ENCODE results near the gene MDH1. TPM values are rescaled to one million over a fixed set of nuclear protein-coding genes. Genes with fewer than 3 reads are reported as not detected.
"Not testable (repeated sequence)": the region's sequence is repeated elsewhere in the genome, so short reads cannot be mapped to it uniquely, and the experiment has no call there.

Gene MDH1
- polyA plus RNA-seq, 1 experiment, result 296 TPM

- TF ChIP-seq, protein P1, sequence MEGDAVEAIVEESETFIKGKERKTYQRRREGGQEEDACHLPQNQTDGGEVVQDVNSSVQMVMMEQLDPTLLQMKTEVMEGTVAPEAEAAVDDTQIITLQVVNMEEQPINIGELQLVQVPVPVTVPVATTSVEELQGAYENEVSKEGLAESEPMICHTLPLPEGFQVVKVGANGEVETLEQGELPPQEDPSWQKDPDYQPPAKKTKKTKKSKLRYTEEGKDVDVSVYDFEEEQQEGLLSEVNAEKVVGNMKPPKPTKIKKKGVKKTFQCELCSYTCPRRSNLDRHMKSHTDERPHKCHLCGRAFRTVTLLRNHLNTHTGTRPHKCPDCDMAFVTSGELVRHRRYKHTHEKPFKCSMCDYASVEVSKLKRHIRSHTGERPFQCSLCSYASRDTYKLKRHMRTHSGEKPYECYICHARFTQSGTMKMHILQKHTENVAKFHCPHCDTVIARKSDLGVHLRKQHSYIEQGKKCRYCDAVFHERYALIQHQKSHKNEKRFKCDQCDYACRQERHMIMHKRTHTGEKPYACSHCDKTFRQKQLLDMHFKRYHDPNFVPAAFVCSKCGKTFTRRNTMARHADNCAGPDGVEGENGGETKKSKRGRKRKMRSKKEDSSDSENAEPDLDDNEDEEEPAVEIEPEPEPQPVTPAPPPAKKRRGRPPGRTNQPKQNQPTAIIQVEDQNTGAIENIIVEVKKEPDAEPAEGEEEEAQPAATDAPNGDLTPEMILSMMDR (IDR thresholded peaks at IDR 0.05; ENCODE audit: low read depth, low read length), result no peak
- no peak overlapping the region for H3K4me3 ChIP-seq (ENCODE audit: low read depth, low read length)
- CTCF ChIA-PET, result interaction anchor here (0.8 kb wide), 1 partner anchor 12 kb away, joined by 3 read pairs; no protein-coding TSS in a partner anchor
- H3K27me3 ChIP-seq (ENCODE audit: control insufficient read depth, insufficient read depth, low read length), result no peaks in the 10 kb centered on the region
- H3K9me3 ChIP-seq (ENCODE audit: control insufficient read depth, insufficient read depth, low read length), result no peaks in the 10 kb centered on the region
- H3K27ac ChIP-seq (ENCODE audit: low read depth, low read length), result no peak overlapping the region
- POLR2A ChIA-PET, result no interaction called here
- no peak for DNase-seq (ENCODE audit: low read depth, low spot score)
Observed at GRCh38 chr2:63596401-63596883, 7.7 kb downstream of the MDH1 start.

DNA sequence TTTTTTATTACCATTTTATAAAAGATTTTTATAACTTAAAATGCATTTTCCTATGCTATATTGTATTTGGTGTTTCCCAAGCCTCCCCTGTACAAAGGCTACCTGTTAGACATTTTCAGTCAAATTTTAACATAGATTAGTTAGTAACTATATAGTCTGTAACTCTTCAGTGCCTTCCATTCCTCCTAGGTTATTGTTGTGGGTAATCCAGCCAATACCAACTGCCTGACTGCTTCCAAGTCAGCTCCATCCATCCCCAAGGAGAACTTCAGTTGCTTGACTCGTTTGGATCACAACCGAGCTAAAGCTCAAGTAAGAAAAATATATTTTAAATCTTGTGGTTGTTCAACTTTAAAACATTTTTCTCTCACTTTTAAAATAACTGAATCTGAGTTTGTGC lies 10.2 kb downstream of the MDH1 start:
- ChIA-PET CTCF (no interaction called here), POLR2A (interaction anchor here (0.6 to 1.1 kb wide), 2 partner anchors 11 to 1371 kb away, joined by 3 read pairs; partner anchors contain the start of gene WDPCP)
- H3K27ac ChIP-seq (ENCODE audit: low read depth, low read length), result no peak overlapping the region
- no peaks in the 10 kb centered on the region for H3K27me3 ChIP-seq (ENCODE audit: control insufficient read depth, insufficient read depth, low read length)
- H3K4me3 ChIP-seq (ENCODE audit: low read depth, low read length), result no peak overlapping the region
- H3K9me3 ChIP-seq (ENCODE audit: control insufficient read depth, insufficient read depth, low read length), result no peaks in the 10 kb centered on the region
- DNase-seq (ENCODE audit: low read depth, low spot score), result no peak
- TF ChIP-seq, protein P1 (IDR thresholded peaks at IDR 0.05; ENCODE audit: low read depth, low read length), result no peak

DNA sequence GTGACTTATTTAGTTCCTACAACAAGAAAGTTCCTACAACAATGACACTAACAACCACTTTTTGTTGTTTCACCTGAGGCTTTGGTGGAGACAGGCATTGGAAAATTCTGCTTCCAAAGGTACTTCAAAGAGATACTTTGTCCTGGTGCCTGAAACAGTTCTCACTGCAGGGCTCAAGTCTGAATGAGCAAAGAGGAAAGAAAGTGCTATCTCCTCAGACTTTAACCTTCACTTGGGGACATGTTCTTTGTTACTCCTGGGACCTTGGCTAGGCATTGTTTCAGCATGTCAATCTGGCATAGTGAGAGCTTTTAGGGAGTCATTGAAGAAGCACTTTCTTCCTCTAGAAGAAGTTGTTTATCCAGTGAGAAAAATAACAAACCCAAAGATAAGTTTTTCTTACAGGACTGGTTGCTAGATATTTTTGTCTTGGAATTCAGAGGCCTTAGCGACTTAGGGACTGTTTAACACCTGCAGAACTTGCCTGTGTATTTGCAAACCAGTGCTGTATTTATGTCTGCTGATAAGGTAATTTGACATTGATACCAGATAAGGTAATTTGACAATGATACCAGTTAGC lies 12.2 kb downstream of the MDH1 start:
- ChIA-PET CTCF (no interaction called here), POLR2A (interaction anchor here (0.6 kb wide), 1 partner anchor 1144 kb away, joined by 6 read pairs; no protein-coding TSS in a partner anchor)
- TF ChIP-seq, protein P1 (IDR thresholded peaks at IDR 0.05; ENCODE audit: low read depth, low read length), result no peak
- no peak overlapping the region for H3K27ac ChIP-seq (ENCODE audit: low read depth, low read length)
- no peaks in the 10 kb centered on the region for H3K9me3 ChIP-seq (ENCODE audit: control insufficient read depth, insufficient read depth, low read length)
- H3K27me3 ChIP-seq (ENCODE audit: control insufficient read depth, insufficient read depth, low read length), result no peaks in the 10 kb centered on the region
- no peak for DNase-seq (ENCODE audit: low read depth, low spot score)
- no peak overlapping the region for H3K4me3 ChIP-seq (ENCODE audit: low read depth, low read length)

DNA sequence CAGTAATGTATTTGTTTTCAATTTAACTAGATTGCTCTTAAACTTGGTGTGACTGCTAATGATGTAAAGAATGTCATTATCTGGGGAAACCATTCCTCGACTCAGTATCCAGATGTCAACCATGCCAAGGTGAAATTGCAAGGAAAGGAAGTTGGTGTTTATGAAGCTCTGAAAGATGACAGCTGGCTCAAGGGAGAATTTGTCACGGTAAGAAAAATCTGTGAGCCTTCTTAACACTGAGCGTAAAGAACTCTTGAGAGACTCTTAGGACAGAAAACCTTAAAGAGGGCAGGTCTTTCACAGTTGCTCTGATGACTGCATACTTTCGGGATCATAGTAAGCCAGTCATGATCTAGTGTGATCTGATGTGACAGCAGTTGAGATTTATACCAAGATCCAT lies 15.9 kb downstream of the MDH1 start:
- Histone ChIP-seq H3K27me3 (ENCODE audit: control insufficient read depth, insufficient read depth, low read length) (no peaks in the 10 kb centered on the region), H3K4me3 (ENCODE audit: low read depth, low read length) (no peak overlapping the region), H3K9me3 (ENCODE audit: control insufficient read depth, insufficient read depth, low read length) (peaks cover 2% of the 10 kb centered on the region; the same call in 1 of the 2 replicates), H3K27ac (ENCODE audit: low read depth, low read length) (no peak overlapping the region)
- TF ChIP-seq, protein P1 (IDR thresholded peaks at IDR 0.05; ENCODE audit: low read depth, low read length), result no peak
- POLR2A ChIA-PET, result no interaction called here
- CTCF ChIA-PET, result no interaction called here
- DNase-seq (ENCODE audit: low read depth, low spot score), result no peak

DNA sequence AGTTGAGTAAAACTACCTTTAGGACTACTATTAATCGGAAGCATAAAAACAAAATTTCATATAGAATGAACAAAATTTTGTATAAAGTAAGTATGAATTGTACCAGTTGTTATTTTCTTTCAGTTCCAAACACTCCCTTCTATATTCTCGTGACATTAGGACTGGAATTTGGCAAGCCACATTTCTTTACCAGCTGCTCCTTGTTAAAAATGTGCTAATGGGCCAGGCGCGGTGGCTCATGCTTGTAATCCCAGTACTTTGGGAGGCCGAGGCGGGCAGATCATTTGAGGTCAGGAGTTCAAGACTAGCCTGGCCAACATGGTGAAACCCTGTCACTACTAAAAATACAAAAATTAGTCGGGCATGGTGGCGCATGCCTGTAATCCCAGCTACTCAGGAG lies 20.1 kb downstream of the MDH1 start:
- DNase-seq (ENCODE audit: low read depth, low spot score); CTCF ChIA-PET; H3K27me3 ChIP-seq (ENCODE audit: control insufficient read depth, insufficient read depth, low read length); POLR2A ChIA-PET; H3K9me3 ChIP-seq (ENCODE audit: control insufficient read depth, insufficient read depth, low read length); H3K4me3 ChIP-seq (ENCODE audit: low read depth, low read length); H3K27ac ChIP-seq (ENCODE audit: low read depth, low read length): not testable (repeated sequence)
